K562 (cell line): Measurements from ENCODE around the gene PPM1F. TPM values are rescaled to one million over a fixed set of nuclear protein-coding genes. Genes with fewer than 3 reads are reported as not detected.

ENCODE experiments used
- ATAC-seq: fragments of 200-7000 bp; cut with Tn5 transposase; 3 replicates; pipeline ENCODE4 v1.9.1; 2020; ENCODE audit warnings: moderate library complexity
- BruUV-seq: library from RNA; stranded (reverse); fragments of 400-500 nt; replicated peaks from 2 replicates; lab custom pipeline; 2021; lab: Mats Ljungman, UMichigan
- CTCF ChIA-PET: fragments of 300-600 bp; formaldehyde crosslinking; extraction: SDS; loops from one replicate; lab custom pipeline; 2021; ENCODE audit warnings: low intra/inter-chr PET ratio; lab: Yijun Ruan, JAX
- POLR2A ChIA-PET: fragments of 300-600, 350-650 bp; sonication (Branson Sonifier 250); formaldehyde crosslinking; extraction: SDS; loops from one replicate; lab custom pipeline; 2021; ENCODE audit warnings: antibody characterized with exemption, inconsistent platforms; lab: Yijun Ruan, JAX
- DNase-seq, 4 experiments: peaks; one replicate each; pipeline versions ENCODE4 v3.0.0 to v3.0.0-alpha.2; 2011 to 2018; ENCODE audit warnings: low spot score in 3 of 4, mixed read lengths in 3 of 4; ENCODE audit errors: extremely low read depth in 1 of 4
- FAIRE-seq: peaks from 2 replicates; lab custom pipeline; 2011; peaks lifted over from hg19 to GRCh38; lab: Jason Lieb, UNC
- H2AFZ ChIP-seq: 2 replicates; pipeline ENCODE4 v1.6.0; 2011; ENCODE audit warnings: low read depth, low read length, control low read depth, inconsistent platforms
- H3K27ac ChIP-seq: fragments of 200-600 bp; 3 replicates; pipeline ENCODE4 v1.8.0; 2011; ENCODE audit warnings: low read depth, mild to moderate bottlenecking, control low read depth, inconsistent platforms, low read length, moderate library complexity, mixed read lengths; ENCODE audit errors: extremely low read depth
- H3K27me3 ChIP-seq, 2 experiments: fragments of 300-600 bp in 1 of 2; 2 replicates in 1 of 2; 3 replicates in 1 of 2; pipeline versions ENCODE4 v1.6.0 to v1.8.0; 2011; ENCODE audit warnings: inconsistent platforms in 2 of 2, low read length in 2 of 2, mild to moderate bottlenecking in 1 of 2, mixed read lengths in 1 of 2, moderate library complexity in 1 of 2; ENCODE audit not compliant: control insufficient read depth in 2 of 2, insufficient read depth in 2 of 2
- H3K36me3 ChIP-seq: fragments of 300-600 bp; 3 replicates; pipeline ENCODE4 v1.8.0; 2011; ENCODE audit warnings: mild to moderate bottlenecking, low read length, inconsistent platforms; ENCODE audit not compliant: control insufficient read depth, insufficient read depth
- H3K4me1 ChIP-seq, 2 experiments: fragments of 200-600 bp in 1 of 2; replicated peaks in 1 of 2; 2 replicates in 1 of 2; 3 replicates in 1 of 2; pipeline versions ENCODE4 v1.5.1 to v1.8.0; 2011; ENCODE audit warnings: inconsistent platforms in 2 of 2, low read length in 2 of 2, mild to moderate bottlenecking in 1 of 2, mixed read lengths in 1 of 2, moderate library complexity in 1 of 2; ENCODE audit not compliant: control insufficient read depth in 2 of 2, insufficient read depth in 2 of 2
- H3K4me2 ChIP-seq: 2 replicates; pipeline ENCODE4 v1.6.1; 2011; ENCODE audit warnings: low read length, control low read depth, inconsistent platforms, mixed read lengths; ENCODE audit not compliant: insufficient read depth
- H3K4me3 ChIP-seq: fragments of 200-600 bp; sonication (generic), shearing (Covaris generic); 2 replicates; pipeline ENCODE4 v1.5.1; 2016; ENCODE audit warnings: control low read depth, inconsistent platforms
- H3K79me2 ChIP-seq: fragments of 200-600 bp; 3 replicates; pipeline ENCODE4 v1.8.0; 2011; ENCODE audit warnings: low read length, inconsistent platforms; ENCODE audit not compliant: control insufficient read depth, insufficient read depth
- H3K9ac ChIP-seq, 2 experiments: 2 replicates each; pipeline versions ENCODE4 v1.6.0 to v1.6.1; 2011; ENCODE audit warnings: low read depth in 2 of 2, low read length in 2 of 2, control low read depth in 1 of 2, inconsistent platforms in 1 of 2, mild to moderate bottlenecking in 1 of 2, mixed read lengths in 1 of 2; ENCODE audit not compliant: insufficient read depth in 1 of 2
- H3K9me1 ChIP-seq: one replicate; pipeline ENCODE4 v1.6.0; 2011; ENCODE audit warnings: inconsistent platforms, mild to moderate bottlenecking, low read length, moderate library complexity; ENCODE audit not compliant: control insufficient read depth, insufficient read depth
- H3K9me3 ChIP-seq: replicated peaks from 2 replicates; pipeline ENCODE4 v1.5.1; 2011; ENCODE audit warnings: low read depth, low read length, inconsistent platforms; ENCODE audit not compliant: control insufficient read depth, insufficient read depth
- H4K20me1 ChIP-seq: replicated peaks from 2 replicates; pipeline ENCODE4 v1.6.1; 2011; ENCODE audit warnings: low read length, inconsistent platforms, mixed read lengths; ENCODE audit not compliant: control insufficient read depth, insufficient read depth
- CBFA2T2 ChIP-seq: fragments of 450-650 bp; conservative IDR thresholded peaks from 2 replicates; pipeline ENCODE4 v1.6.1; 2017; ENCODE audit warnings: mild to moderate bottlenecking
- ELF4 ChIP-seq: fragments of 450-650 bp; formaldehyde crosslinking; IDR thresholded peaks from 2 replicates; pipeline ENCODE4 v1.4.0; 2022; ENCODE audit warnings: missing genetic modification characterization
- JUNB ChIP-seq: fragments of 450-650 bp; formaldehyde crosslinking; conservative IDR thresholded peaks from 2 replicates; pipeline ENCODE4 v1.4.0; 2020; ENCODE audit warnings: mild to moderate bottlenecking
- MAZ ChIP-seq, 2 experiments: fragments of 450-650 bp in 1 of 2; sonication (generic) in 1 of 2; formaldehyde crosslinking; IDR thresholded peaks in 1 of 2; conservative IDR thresholded peaks in 1 of 2; 2 replicates each; pipeline versions ENCODE4 v1.4.0 to v1.5.0; 2020; ENCODE audit warnings: mild to moderate bottlenecking in 1 of 2, missing genetic modification reagents in 1 of 2
- OTX1 ChIP-seq: fragments of 450-650 bp; formaldehyde crosslinking; IDR thresholded peaks from 2 replicates; pipeline ENCODE4 v1.4.0; 2022; ENCODE audit warnings: mild to moderate bottlenecking
- POLR2B ChIP-seq: fragments of 450-650 bp; IDR thresholded peaks from 2 replicates; pipeline ENCODE4 v1.6.1; 2018; ENCODE audit warnings: low read depth; ENCODE audit not compliant: partially characterized antibody
- RBM22 ChIP-seq: fragments of 200-400 bp; formaldehyde crosslinking; IDR thresholded peaks from 2 replicates; pipeline ENCODE4 v1.6.1; 2018; ENCODE audit warnings: low read length, low read depth; ENCODE audit not compliant: poor library complexity, severe bottlenecking
- SIRT6 ChIP-seq: IDR thresholded peaks from one replicate; pipeline ENCODE4 v1.6.1; 2012; ENCODE audit warnings: low read depth, mild to moderate bottlenecking, control low read depth, inconsistent platforms, low read length, moderate library complexity
- STAG1 ChIP-seq: sonication (generic); formaldehyde crosslinking; IDR thresholded peaks from 2 replicates; pipeline ENCODE4 v1.5.0; 2020; ENCODE audit warnings: missing genetic modification reagents, borderline replicate concordance
- ZBTB17 ChIP-seq: fragments of 450-650 bp; formaldehyde crosslinking; IDR thresholded peaks from 2 replicates; pipeline ENCODE4 v1.4.0; 2020; ENCODE audit warnings: mild to moderate bottlenecking
- ZC3H4 ChIP-seq: sonication (generic); formaldehyde crosslinking; IDR thresholded peaks from 2 replicates; pipeline ENCODE4 v1.9.0; 2021; ENCODE audit warnings: missing genetic modification reagents, borderline replicate concordance
- ZNF133 ChIP-seq: fragments of 250-450 bp; sonication (Bioruptor Pico); IDR thresholded peaks from 2 replicates; pipeline ENCODE4 v1.4.0; 2020; ENCODE audit warnings: mild to moderate bottlenecking
- ZNF436 ChIP-seq: fragments of 250-450, 450-650 bp; sonication (Bioruptor Pico); formaldehyde crosslinking; IDR thresholded peaks from 2 replicates; pipeline ENCODE4 v1.7.0; 2020; ENCODE audit warnings: mild to moderate bottlenecking
- WGBS: fragments of 100-300 bp; shearing (Covaris generic); methylation state at CpG from one replicate; pipeline ENCODE4 v1.1.6; 2016; ENCODE audit warnings: low coverage, mixed read lengths; ENCODE audit not compliant: insufficient coverage; ENCODE audit errors: missing lambda C conversion rate; 5-methylcytosine and 5-hydroxymethylcytosine counted together
- in situ Hi-C: fragments of 300-500 bp; cut with MboI; formaldehyde crosslinking; loops from 4 replicates; pipeline ENCODE4 v1.15.0; 2018; ENCODE audit warnings: inconsistent platforms, mixed read lengths
- intact Hi-C: fragments of 100-400 bp; cut with micrococcal nuclease; formaldehyde crosslinking; loops from 2 replicates; pipeline ENCODE4 v1.14.2; 2022
- polyA plus RNA-seq, 8 experiments: library from polyadenylated mRNA; depleted of rRNA in 4 of 8; stranded (reverse) in 5 of 8; unstranded in 3 of 8; fragments of >200 nt; fragmentation: Nextera tagmentation in 2 of 8; fragmentation: Illumina TruSeq in 1 of 8; extraction: Ambion mirVana in 2 of 8; extraction: Trizol in 1 of 8; gene quantifications; 2 replicates each; pipeline versions ENCODE4 v1.2.1 to v1.2.3, GENCODE V29; 2011 to 2014; ENCODE audit warnings: inconsistent platforms in 1 of 8, missing spikeins in 1 of 8
- total RNA-seq, 7 experiments: library from RNA; depleted of rRNA in 6 of 7; stranded (reverse); fragments of >200 nt in 6 of 7; fragmentation: Illumina TruSeq in 2 of 7; extraction: Trizol in 2 of 7; gene quantifications; 2 replicates each; pipeline versions ENCODE4 v1.2.1 to v1.2.3, GENCODE V29; 2011 to 2021; ENCODE audit warnings: low replicate concordance in 1 of 7
- TF ChIP-seq, protein P1 (sequence below): sonication (generic); formaldehyde crosslinking; IDR thresholded peaks from 2 replicates; pipeline ENCODE4 v1.8.1; 2023; ENCODE audit warnings: mild to moderate bottlenecking, missing genetic modification reagents
- TF ChIP-seq, protein P2 (sequence below), 2 experiments: fragments of 450-650 bp in 1 of 2; sonication (generic) in 1 of 2; formaldehyde crosslinking; conservative IDR thresholded peaks; 2 replicates each; pipeline versions ENCODE4 v1.4.0 to v1.8.1; 2020 to 2022; ENCODE audit warnings: mild to moderate bottlenecking in 1 of 2, missing genetic modification reagents in 1 of 2
- TF ChIP-seq, protein P3 (sequence below): fragments of 450-650 bp; formaldehyde crosslinking; IDR thresholded peaks from 2 replicates; pipeline ENCODE4 v1.4.0; 2022; ENCODE audit warnings: missing genetic modification characterization

PPM1F gene
- total and polyA plus RNA-seq, 9 of the 15 experiments (the other 6 are each of a cell fraction or from before 2014, with no cell fraction given), result 2.1 to 159 (median 64.0) TPM

DNA sequence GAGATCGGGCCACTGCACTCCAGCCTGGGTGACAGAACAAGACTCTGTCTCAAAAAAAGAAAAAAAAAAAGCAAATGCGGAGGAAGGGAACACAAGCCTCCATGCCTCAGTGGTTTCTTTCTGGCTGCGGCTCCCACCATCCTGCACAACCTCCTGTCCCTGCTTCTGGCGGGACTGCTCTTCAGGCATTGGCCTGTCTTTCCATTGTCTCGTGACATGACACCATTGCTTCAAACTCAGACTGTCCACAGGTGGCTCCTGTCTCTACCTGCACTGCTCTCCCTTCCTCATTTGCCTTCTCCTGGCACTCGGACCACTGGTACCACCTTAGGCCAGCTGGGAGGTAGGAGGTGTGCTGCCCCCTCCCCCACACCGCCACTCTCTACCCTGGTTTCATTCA lies 10.6 kb upstream of the PPM1F start:
- Histone ChIP-seq H3K4me3 (no peak overlapping the region), H3K4me2 (no peak overlapping the region), H3K4me1 (peaks cover 0 to 45% of the 10 kb centered on the region in 2 experiments; a peak in 2 of 5 replicates), H3K9ac (peak overlapping the region in 1 of 2 experiments; percentile 10; a peak in 1 of 4 replicates), H3K27ac (no peak overlapping the region), H3K27me3 (no peaks in the 10 kb centered on the region), H4K20me1 (peaks cover 57% of the 10 kb centered on the region), H2AFZ (no peak overlapping the region), H3K9me1 (peaks cover 9% of the 10 kb centered on the region), H3K79me2 (no peaks in the 10 kb centered on the region), H3K9me3 (no peaks in the 10 kb centered on the region), H3K36me3 (peaks cover 98% of the 10 kb centered on the region)
- BruUV-seq, result no TSS peak
- DNase-seq (no peak), FAIRE-seq (no peak), ATAC-seq (no peak)
- ChIA-PET CTCF (interaction anchor here (0.6 kb wide), 1 partner anchor 92 kb away, joined by 3 read pairs; no protein-coding TSS in a partner anchor), POLR2A (interaction anchor here (0.7 to 15.7 kb wide), 6 partner anchors 7 to 69 kb away, joined by 3 to 382 read pairs (median 42); partner anchors contain the start of genes PPM1F and TOP3B)
- intact Hi-C loops (no loop called here), in situ Hi-C loops (no loop called here)
- 79% methylated on average over 7 of the region's 7 CpGs for WGBS
- 0 out of 2 replicates have a peak, but pooled peaks have one; percentile 7 for TF ChIP-seq OTX1 (CRISPR knock-in tag)
- peak; percentile 68; the same call in 1 of the 2 replicates for TF ChIP-seq ELF4 (CRISPR knock-in tag)
- no peak for TF ChIP-seq SIRT6
- 0 out of 2 replicates have a peak, but pooled peaks have one; percentile 4 for TF ChIP-seq CBFA2T2
- TF ChIP-seq ZNF436 (CRISPR knock-in tag), result peak; percentile 43; the same call in 1 of the 2 replicates
- peak; percentile 1; the same call in 1 of the 2 replicates for TF ChIP-seq ZBTB17
- TF ChIP-seq MAZ (CRISPR knock-in tag; conservative IDR thresholded peaks at IDR 0.05 in 1 of 2, IDR thresholded peaks at IDR 0.05 in 1 of 2), result 0 out of 4 replicates have a peak, but pooled peaks of 1 of the 2 experiments have one; percentile 28
- TF ChIP-seq, protein P1, sequence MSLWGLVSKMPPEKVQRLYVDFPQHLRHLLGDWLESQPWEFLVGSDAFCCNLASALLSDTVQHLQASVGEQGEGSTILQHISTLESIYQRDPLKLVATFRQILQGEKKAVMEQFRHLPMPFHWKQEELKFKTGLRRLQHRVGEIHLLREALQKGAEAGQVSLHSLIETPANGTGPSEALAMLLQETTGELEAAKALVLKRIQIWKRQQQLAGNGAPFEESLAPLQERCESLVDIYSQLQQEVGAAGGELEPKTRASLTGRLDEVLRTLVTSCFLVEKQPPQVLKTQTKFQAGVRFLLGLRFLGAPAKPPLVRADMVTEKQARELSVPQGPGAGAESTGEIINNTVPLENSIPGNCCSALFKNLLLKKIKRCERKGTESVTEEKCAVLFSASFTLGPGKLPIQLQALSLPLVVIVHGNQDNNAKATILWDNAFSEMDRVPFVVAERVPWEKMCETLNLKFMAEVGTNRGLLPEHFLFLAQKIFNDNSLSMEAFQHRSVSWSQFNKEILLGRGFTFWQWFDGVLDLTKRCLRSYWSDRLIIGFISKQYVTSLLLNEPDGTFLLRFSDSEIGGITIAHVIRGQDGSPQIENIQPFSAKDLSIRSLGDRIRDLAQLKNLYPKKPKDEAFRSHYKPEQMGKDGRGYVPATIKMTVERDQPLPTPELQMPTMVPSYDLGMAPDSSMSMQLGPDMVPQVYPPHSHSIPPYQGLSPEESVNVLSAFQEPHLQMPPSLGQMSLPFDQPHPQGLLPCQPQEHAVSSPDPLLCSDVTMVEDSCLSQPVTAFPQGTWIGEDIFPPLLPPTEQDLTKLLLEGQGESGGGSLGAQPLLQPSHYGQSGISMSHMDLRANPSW (CRISPR knock-in tag), result peak; percentile 21; the same call in 1 of the 2 replicates
- TF ChIP-seq POLR2B, result peak; percentile 57
- no peak for TF ChIP-seq ZNF133 (CRISPR knock-in tag)
- peak; percentile 27; the same call in 1 of the 2 replicates for TF ChIP-seq STAG1 (CRISPR knock-in tag)
- no peak for TF ChIP-seq RBM22
- 0 out of 2 replicates have a peak, but pooled peaks have one; percentile 33 for TF ChIP-seq JUNB (CRISPR knock-in tag)
- TF ChIP-seq ZC3H4 (CRISPR knock-in tag), result 0 out of 2 replicates have a peak, but pooled peaks have one; percentile 30
- TF ChIP-seq, protein P2, sequence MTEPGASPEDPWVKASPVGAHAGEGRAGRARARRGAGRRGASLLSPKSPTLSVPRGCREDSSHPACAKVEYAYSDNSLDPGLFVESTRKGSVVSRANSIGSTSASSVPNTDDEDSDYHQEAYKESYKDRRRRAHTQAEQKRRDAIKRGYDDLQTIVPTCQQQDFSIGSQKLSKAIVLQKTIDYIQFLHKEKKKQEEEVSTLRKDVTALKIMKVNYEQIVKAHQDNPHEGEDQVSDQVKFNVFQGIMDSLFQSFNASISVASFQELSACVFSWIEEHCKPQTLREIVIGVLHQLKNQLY (CRISPR knock-in tag; conservative IDR thresholded peaks at IDR 0.05), result 0 out of 4 replicates have a peak, but pooled peaks of 1 of the 2 experiments have one; percentile 8
- TF ChIP-seq, protein P3, sequence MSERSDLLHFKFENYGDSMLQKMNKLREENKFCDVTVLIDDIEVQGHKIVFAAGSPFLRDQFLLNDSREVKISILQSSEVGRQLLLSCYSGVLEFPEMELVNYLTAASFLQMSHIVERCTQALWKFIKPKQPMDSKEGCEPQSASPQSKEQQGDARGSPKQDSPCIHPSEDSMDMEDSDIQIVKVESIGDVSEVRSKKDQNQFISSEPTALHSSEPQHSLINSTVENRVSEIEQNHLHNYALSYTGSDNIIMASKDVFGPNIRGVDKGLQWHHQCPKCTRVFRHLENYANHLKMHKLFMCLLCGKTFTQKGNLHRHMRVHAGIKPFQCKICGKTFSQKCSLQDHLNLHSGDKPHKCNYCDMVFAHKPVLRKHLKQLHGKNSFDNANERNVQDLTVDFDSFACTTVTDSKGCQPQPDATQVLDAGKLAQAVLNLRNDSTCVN, result 0 out of 2 replicates have a peak, but pooled peaks have one; percentile 15
